ENCODE data around the gene ALPK3.

Gene ALPK3

GRCh38 chr15:84889991-84890669 is 73.0 kb downstream of the ALPK3 start:
- no peak for DNase-seq (ENCODE audit: low read depth in 1 of 2, low spot score in 1 of 2)

GRCh38 chr15:84890670-84891162 is 73.6 kb downstream of the ALPK3 start:
- no peak for DNase-seq (ENCODE audit: low read depth in 1 of 2, low spot score in 1 of 2)

GRCh38 chr15:84891339-84891738 is 74.2 kb downstream of the ALPK3 start:
- no peak for DNase-seq (ENCODE audit: low read depth in 1 of 2, low spot score in 1 of 2)

- no peak for DNase-seq (ENCODE audit: low read depth in 1 of 2, low spot score in 1 of 2)
Measured at GRCh38 chr15:84892786-84893307, 75.7 kb downstream of the ALPK3 start.

- no peak for DNase-seq (ENCODE audit: low read depth in 1 of 2, low spot score in 1 of 2)
Measured at GRCh38 chr15:84893607-84894006, 76.5 kb downstream of the ALPK3 start.

GRCh38 chr15:84894736-84895425 is 77.7 kb downstream of the ALPK3 start:
- DNase-seq (ENCODE audit: low read depth in 1 of 2, low spot score in 1 of 2), result no peak

- DNase-seq (ENCODE audit: low read depth in 1 of 2, low spot score in 1 of 2), result no peak
Measured at GRCh38 chr15:84898761-84899160, 81.6 kb downstream of the ALPK3 start.

GRCh38 chr15:84899750-84900149 is 82.6 kb downstream of the ALPK3 start:
- DNase-seq (ENCODE audit: low read depth in 1 of 2, low spot score in 1 of 2), result no peak

- DNase-seq (ENCODE audit: low read depth in 1 of 2, low spot score in 1 of 2), result no peak
Measured at GRCh38 chr15:84901540-84901939, 84.4 kb downstream of the ALPK3 start.

GRCh38 chr15:84903751-84904150 is 86.6 kb downstream of the ALPK3 start:
- DNase-seq (ENCODE audit: low read depth in 1 of 2, low spot score in 1 of 2), result no peak

- DNase-seq (ENCODE audit: low read depth in 1 of 2, low spot score in 1 of 2), result no peak
Measured at GRCh38 chr15:84904419-84904818, 87.3 kb downstream of the ALPK3 start.

- no peak for DNase-seq (ENCODE audit: low read depth in 1 of 2, low spot score in 1 of 2)
Measured at GRCh38 chr15:84905016-84905916, 88.1 kb downstream of the ALPK3 start.

- DNase-seq (ENCODE audit: low read depth in 1 of 2, low spot score in 1 of 2), result no peak
Measured at GRCh38 chr15:84907731-84908130, 90.6 kb downstream of the ALPK3 start.

- no peak for DNase-seq (ENCODE audit: low read depth in 1 of 2, low spot score in 1 of 2)
Measured at GRCh38 chr15:84908564-84908963, 91.4 kb downstream of the ALPK3 start.

GRCh38 chr15:84909029-84909428 is 91.9 kb downstream of the ALPK3 start:
- no peak for DNase-seq (ENCODE audit: low read depth in 1 of 2, low spot score in 1 of 2)

GRCh38 chr15:84909782-84910181 is 92.6 kb downstream of the ALPK3 start:
- no peak for DNase-seq (ENCODE audit: low read depth in 1 of 2, low spot score in 1 of 2)

GRCh38 chr15:84910928-84911623 is 93.9 kb downstream of the ALPK3 start:
- DNase-seq (ENCODE audit: low read depth in 1 of 2, low spot score in 1 of 2), result no peak

GRCh38 chr15:84911879-84912660 is 94.9 kb downstream of the ALPK3 start:
- no peak for DNase-seq (ENCODE audit: low read depth in 1 of 2, low spot score in 1 of 2)

GRCh38 chr15:84913360-84913723 is 96.2 kb downstream of the ALPK3 start:
- no peak for DNase-seq (ENCODE audit: low read depth in 1 of 2, low spot score in 1 of 2)

GRCh38 chr15:84914351-84914750 is 97.2 kb downstream of the ALPK3 start:
- DNase-seq (ENCODE audit: low read depth in 1 of 2, low spot score in 1 of 2), result no peak

Measured in stimulated activated CD4-positive, alpha-beta T cell treated with anti-CD3 and anti-CD28 coated beads, Interleukin-15, amount 100 ng/mL, for 1 hour (primary cell).